Stimulated activated CD4-positive, alpha-beta T cell treated with anti-CD3 and anti-CD28 coated beads, TNF-alpha, amount 100 ng/mL, for 4 hours (primary cell): ENCODE results near the gene ZHX3.

Experiments
- DNase-seq, 3 experiments: peaks; one replicate each; pipeline ENCODE4 v3.0.0-alpha.2; 2020; ENCODE audit warnings: low read depth in 3 of 3

ZHX3 gene

GRCh38 chr20:41150664-41151063 lies 166.9 kb downstream of the ZHX3 start:
- DNase-seq: no peak

- DNase-seq: no peak
Measured at GRCh38 chr20:41148942-41149341, 168.6 kb downstream of the ZHX3 start.

- DNase-seq: no peak
Measured at GRCh38 chr20:41147767-41148191, 169.8 kb downstream of the ZHX3 start.

GRCh38 chr20:41145821-41146620 lies 171.5 kb downstream of the ZHX3 start:
- DNase-seq: no peak

GRCh38 chr20:41145317-41145716 lies 172.2 kb downstream of the ZHX3 start:
- DNase-seq: no peak

GRCh38 chr20:41143354-41143753 lies 174.2 kb downstream of the ZHX3 start:
- no peak for DNase-seq

- DNase-seq: no peak
Measured at GRCh38 chr20:41142919-41143318, 174.6 kb downstream of the ZHX3 start.

- no peak for DNase-seq
Measured at GRCh38 chr20:41142245-41142644, 175.3 kb downstream of the ZHX3 start.

- no peak for DNase-seq
Measured at GRCh38 chr20:41141153-41141815, 176.2 kb downstream of the ZHX3 start.

GRCh38 chr20:41140226-41141133 lies 177.1 kb downstream of the ZHX3 start:
- DNase-seq: no peak

GRCh38 chr20:41139227-41140093 lies 178.1 kb downstream of the ZHX3 start:
- DNase-seq: no peak

- DNase-seq: no peak
Measured at GRCh38 chr20:41138475-41139226, 178.9 kb downstream of the ZHX3 start.

- DNase-seq: peak in 2 of 3 experiments; percentile 27 to 29
Measured at GRCh38 chr20:41137614-41138474, 179.7 kb downstream of the ZHX3 start.

- DNase-seq: peak; percentile 66 to 82 (median 77)
Measured at GRCh38 chr20:41136680-41137613, 180.6 kb downstream of the ZHX3 start, which contains the start of gene PLCG1. TSS of gene PLCG1 (plus strand) at chr20:41137543. CDS start at chr20:41137642, 99 bp downstream.

- DNase-seq: no peak
Measured at GRCh38 chr20:41135888-41136679, 181.4 kb downstream of the ZHX3 start.

- peak in 2 of 3 experiments; percentile 42 to 46 for DNase-seq
Measured at GRCh38 chr20:41135187-41135887, 182.2 kb downstream of the ZHX3 start.
